Right lung (tissue), 10 donors: ENCODE data around the gene GJB2. TPM values are rescaled to one million over a fixed set of nuclear protein-coding genes. Genes with fewer than 3 reads are reported as not detected.
A peak's percentile ranks its signal among the peaks of the same experiment; 100 is the strongest.

ENCODE experiments used
- DNase-seq, 2 donors: peaks; one replicate each; pipeline ENCODE4 v3.0.0-alpha.2; 2013
- long read RNA-seq, 8 donors: transcript quantifications; one replicate each; lab custom pipeline, GENCODE V29; 2026
- polyA plus RNA-seq, 5 donors: library from polyadenylated mRNA; unstranded; fragments of 120-200 nt; gene quantifications; one replicate each; pipeline versions ENCODE4 v1.2.1 to v1.2.3, GENCODE V29; 2013; ENCODE audit warnings: inconsistent platforms in 1 of 5, low replicate concordance in 1 of 5; ENCODE audit not compliant: insufficient read length in 5 of 5, insufficient read depth in 1 of 5

GJB2 gene
- under 1 TPM; 0.31 to 0.80 (median 0.63) TPM for polyA plus RNA-seq
- long read RNA-seq, donor 1, partial matches to known transcripts, result 0 of 1 reads
- long read RNA-seq, donor 1, other reads (novel, unspliced or antisense), result 0 of 1 reads
- long read RNA-seq, donor 2, partial matches to known transcripts, result 0 of 1 reads
- long read RNA-seq, donor 2, other reads (novel, unspliced or antisense), result 0 of 1 reads
- long read RNA-seq, donor 3, result 0 reads
- long read RNA-seq, donor 4, result 0 reads
- long read RNA-seq, donor 5, result 0 reads
- long read RNA-seq, donor 6, result 0 reads
- long read RNA-seq, donor 7, result 0 reads
- long read RNA-seq, donor 8, result 0 reads

DNA sequence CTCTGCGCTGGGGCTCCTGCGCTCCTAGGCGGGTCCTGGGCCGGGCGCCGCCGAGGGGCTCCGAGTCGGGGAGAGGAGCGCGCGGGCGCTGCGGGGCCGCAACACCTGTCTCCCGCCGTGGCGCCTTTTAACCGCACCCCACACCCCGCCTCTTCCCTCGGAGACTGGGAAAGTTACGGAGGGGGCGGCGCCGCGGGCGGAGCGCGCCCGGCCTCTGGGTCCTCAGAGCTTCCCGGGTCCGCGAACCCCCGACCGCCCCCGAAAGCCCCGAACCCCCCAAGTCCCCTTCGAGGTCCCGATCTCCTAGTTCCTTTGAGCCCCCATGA, at the start of gene GJB2:
GJB2 (minus strand) TSS at position 103 of the 326 bp plus-strand sequence. CDS start 3,357 bp downstream, outside the sequence.
- no peak for DNase-seq

DNA sequence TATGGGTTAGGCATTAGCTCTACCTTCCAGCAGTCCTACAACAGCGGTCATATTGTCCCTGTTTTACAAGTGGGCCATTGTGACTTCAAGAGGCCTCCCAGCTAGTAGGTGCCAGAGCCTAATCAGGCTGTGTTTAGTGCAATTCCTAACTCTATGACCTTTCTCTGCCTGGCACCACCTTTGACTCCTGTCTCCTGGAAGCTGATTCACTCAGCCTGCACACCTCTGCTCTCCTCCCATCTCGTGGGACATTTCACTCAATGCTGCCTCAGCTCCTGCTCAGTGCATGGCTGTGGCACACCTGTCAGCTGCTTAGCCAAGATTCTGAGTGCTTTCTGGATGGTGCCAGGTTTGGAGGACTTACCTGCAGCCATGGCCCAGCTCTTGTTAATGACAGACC, 48.9 kb upstream of the GJB2 start:
- no peak for DNase-seq

DNA sequence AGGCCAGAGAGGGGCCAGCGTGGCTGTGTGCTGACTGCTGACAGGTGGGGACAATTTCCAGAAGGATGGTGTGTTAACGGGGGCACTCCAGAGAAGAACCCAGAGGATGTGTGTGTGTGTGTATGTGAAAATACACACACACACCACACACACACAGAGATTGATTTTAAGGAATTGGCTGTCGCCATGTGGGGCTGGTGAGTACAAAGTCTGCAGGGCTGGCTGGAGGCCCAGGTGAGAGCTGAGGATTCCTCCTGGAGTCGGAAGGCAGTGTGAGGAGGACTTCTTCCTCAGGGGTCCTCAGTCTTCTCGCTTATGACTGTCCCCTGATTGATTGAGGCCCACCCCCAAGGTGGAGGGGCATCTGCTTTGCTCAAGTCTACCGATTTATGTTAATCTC, 47.0 kb upstream of the GJB2 start:
- no peak for DNase-seq

DNA sequence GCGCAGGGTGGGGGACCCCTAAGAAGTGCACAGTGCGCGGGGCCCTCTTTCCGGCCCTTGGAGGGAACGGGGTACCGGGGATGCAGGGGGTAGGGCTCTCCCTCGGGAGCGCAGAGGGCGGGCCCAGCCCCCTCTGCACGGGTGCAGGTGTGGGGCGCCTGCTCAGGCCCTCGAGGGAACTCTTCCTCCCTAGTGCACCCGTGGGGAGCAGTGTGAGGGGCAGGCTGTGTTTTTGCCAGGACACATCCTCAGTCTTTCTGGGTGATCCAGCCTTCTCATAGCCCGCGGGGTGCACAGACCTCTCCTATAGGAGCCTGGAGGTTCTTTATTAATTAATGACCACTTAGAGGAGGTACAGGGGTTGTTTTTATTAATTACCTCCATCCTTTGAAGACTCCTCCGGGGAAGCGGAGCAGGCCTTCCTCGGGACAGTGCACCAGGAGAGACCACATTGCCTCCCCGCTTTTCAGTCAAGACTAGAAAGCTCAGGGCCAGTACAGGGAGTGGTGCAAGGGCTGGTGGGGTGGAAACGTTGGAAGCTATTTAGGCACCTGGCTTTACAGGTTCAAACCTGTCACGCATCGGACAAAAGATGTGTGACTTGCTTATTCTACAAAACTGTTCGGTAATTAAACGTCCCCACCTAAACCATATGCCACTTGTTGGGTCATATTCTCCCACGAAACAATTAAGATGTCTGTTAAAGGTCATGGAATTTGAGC, 40.0 kb upstream of the GJB2 start:
- no peak for DNase-seq

DNA sequence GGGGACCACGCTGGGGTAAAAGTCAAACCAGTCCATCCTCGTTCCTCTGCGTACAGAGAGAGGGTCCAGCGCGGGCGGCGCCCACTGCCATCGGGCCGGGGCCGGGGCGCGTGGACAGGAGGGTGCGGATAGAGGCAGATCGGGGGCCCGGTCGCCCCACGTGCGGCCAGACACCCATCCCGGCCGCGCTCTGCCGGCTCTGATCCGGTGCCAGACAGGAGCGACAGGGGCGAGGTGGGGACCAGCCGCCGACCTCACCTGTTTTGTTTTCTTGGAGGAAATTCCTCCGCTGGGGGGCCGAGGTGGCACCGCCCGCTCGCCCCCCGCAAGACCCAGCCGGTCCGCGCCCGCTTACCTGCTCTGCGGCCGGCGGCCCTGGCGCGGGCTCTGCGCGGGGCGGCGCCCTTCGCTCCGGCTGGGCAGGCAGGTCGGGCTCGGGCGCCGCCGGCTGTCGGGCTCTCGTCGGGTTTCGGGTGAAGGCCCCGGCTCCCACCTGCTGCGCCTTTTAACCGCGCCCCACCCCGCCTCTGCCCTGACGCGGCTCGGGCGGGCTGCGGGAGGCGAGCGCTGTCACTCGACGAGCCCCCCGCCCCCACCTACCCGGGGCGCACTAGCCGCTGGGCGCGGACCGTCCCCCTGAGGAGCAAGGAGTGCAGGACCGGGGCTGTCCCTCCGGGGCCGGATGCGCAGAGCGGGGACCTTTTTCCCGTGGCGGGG, 39.3 kb upstream of the GJB2 start, which contains the start of gene GJB6:
GJB6 (minus strand) TSS at position 481 of the 717 bp plus-strand sequence. CDS start 8,839 bp downstream, outside the sequence.
- DNase-seq, result peak in 1 of 2 donors; percentile 6

DNA sequence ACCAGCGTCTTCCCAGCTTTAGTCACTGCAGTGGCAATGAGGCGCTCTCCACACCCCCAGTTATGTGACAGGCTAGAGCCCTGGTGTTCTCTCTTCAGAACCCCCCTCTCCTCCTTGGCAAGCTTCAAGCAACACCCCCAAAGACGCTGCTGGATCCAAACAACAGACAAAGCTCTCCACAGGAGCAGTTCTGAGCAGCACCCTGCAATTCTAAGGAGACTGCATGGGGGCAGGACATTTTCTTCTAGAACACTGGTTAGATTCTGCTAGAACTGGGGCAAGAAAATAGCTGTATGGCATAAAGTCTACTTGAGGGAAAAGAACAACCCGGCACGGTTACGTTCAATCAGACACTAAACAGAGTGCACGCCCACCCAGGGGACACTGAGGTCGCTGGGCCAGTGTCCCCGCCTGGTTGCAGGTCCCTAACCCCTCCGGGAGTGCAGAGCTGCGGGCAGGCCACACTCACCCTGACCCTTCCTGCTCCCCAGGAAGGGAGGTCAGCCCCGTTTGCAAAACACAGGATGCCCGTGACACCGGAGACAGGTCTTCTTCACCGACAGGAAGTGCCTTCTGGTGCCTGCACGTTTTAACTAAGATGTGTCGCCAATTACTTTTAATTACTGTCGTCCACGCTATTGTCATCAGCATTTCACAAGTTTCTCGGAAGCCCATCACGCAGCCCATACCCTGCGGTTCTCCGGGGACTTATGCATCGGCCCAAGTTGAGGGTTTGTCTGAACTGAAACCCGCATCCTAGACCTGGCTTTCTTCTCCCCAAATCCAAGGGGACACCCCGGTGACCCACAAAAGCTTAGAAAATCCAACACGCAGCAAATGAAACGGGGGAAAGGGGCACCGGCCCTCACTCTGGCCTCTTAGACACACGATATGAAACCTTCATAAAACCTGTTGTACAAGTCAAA, 38.4 kb upstream of the GJB2 start:
- DNase-seq, result no peak

DNA sequence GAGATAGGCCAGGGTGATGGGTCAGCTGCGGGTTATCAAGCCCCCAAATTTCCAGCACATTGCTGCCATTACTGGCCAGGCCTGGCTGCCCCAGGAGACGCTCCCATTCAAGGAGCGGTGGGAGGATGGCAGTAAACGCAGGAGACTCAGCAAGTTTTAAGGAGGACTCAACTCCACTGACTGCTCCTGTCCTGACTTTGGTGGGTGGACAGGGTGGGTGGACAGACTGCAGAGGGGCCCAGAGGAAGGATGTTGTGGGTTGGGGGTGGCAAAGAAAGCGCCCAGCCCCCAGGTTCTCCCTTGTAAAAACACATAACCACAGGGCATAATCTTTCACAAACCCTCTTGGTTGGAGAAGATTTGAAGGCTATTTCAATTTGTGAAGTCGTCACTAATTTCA, 35.0 kb upstream of the GJB2 start:
- no peak for DNase-seq

DNA sequence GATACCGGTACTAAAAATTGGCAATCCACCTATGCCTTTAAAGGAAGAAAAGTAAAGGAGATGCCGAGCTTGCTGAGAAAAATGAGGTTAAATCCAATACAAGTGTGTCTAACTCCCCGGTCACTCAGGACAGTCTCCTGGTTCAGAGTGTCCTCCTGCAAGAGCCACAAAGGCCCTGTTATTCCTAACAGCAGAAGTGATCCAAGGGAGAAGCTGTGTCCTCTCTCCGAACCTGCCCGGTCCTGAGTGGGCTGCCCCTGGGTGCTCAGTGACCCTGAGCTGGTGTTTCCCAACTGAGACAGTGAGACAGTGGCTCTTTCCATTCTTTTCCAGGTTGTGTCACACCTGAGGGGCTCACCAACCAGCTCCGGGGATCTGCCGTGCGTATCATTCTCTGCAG, 34.5 kb upstream of the GJB2 start:
- no peak for DNase-seq

DNA sequence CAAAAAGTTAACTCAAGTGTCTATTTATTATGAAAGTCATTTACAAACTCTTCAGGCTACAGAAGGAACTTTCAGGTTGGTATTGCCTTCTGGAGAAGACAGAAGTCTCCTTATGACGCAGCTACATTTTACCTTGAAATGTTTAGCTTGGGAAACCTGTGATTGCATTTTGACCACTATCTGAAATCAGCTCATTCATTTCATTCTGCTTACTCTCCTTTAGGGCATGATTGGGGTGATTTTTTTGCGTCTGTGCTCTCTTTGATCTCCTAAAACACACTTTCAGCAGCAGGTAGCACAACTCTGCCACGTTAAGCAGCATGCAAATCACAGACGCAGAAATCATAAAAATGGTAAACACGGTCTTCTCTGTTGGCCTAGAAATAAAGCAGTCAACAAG, 29.8 kb upstream of the GJB2 start:
- no peak for DNase-seq

DNA sequence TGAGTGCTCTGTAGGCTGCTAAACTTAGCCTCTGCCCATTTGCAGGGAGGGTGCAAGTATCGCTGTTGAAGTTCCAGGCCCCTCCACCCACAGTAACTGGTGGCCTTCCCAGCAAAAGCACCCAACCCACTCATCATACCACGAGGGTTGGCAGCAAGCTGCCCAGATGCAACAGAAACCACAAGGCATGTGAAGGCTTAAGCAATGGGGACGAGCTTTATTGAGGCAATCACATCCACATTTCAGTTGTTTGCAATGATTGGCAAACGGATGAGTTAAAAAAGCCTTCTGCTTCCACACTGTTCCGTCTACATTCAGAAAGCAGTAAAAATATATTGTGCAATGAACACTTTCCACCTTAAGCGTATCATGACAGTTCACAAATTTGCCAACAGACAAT, 29.0 kb upstream of the GJB2 start:
- no peak for DNase-seq

DNA sequence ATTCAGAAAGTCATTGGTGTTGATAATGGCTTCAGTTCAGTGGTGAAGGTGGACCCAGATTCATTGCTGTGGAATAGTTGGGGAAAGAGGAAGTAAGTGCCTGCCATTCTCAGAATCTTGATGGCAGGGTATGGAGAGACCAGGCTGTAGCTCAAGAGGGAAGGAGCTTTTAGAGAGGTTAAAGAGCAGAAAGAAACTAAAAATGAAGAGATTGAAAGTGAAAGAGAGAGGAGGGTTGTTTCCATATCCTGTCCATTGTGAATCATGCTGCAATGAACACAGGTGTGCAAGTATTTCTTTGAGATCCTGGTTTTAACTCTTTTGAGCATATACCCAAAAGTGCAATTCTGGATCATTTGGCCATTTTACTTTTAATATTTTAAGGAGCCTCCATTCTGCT, 26.8 kb upstream of the GJB2 start:
- DNase-seq, result no peak

DNA sequence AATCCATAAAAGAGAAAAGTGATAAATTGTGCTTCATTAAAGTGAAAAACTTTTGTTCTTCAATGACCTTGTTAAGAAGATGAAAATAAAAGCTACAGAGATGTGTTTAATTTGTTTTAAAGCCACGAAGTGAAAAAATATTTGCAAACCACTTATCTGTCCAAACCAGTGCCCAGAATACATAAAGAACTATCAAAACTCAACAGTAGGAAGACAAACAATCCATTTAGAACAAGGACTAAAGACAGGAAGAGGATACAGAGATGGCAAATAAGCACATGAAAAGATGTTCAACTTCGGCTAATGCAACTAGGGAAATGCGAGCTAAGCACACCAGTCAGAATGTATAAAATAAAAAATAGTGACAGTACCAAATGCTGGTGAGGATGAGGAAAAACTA, 24.4 kb upstream of the GJB2 start:
- no peak for DNase-seq

DNA sequence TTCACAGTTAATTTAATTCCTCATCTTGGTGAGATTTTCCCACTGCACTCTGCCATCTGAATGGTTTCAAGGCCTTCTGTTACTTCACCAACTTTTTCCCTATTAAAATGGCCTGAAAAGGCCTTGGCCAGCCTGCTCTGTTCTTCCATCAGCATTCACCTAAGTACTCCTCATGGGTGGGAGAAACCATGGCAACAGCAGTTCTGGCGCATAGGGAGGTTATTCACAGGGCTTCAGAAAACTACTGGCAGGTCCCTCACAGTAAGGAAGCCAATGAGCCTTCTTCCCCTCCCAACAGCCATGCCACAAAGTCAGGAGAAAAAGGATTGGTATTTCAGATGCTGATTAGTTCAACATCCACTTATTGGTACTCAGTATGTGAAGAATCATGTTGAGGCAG, 17.2 kb upstream of the GJB2 start:
- DNase-seq, result no peak

DNA sequence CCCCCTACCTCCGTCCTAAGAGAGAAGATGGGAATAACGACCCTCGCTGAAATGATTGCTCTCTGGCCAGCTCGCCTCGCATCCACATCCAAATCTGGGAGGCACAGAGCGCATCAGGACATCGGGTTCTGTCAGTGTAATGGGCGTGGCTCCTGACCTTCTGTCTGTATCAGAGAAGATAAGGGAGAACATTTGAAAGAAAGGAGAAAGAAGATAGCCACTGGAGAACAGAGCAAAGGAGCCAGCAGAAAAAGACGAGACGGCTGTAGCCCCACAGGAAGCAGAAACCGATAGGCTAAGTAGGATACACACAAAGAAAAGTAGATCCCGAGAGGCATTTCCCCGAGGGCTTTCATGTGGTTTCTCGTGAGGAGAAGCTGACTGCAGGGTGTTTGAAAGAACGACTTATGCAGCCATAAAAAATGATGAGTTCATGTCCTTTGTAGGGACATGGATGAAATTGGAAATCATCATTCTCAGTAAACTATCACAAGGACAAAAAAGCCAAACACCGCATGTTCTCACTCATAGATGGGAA, 14.0 kb upstream of the GJB2 start:
- DNase-seq, result no peak

DNA sequence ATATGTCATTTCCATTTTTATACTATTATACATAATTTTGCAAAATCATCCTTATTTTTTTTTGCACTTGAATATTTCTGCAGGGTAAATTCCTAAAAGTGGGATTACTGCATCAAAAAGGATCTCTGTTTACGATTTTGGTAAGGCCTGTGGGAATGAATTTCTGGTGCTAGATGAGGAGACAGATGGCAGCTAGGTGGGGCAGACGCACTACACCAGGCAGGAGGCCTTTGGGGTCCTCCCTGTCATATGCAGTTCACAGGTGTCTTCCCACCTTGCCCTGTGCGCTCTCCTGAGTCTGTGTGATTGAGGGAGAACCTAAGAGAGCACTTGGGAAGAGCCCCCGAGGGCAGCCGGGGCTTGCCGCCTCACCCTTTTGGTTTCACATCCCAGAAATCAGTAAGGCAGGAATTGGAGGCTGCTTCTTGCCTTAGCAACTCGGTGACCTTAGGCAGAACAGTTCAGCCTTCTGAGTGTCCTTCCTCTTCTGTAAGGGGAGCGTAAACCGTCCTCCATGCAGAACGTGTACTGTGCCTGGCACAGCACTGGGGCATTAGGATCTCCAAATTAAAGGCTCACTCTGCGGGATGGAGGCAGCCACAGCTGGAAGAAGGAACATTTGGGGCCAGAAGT, 13.4 kb upstream of the GJB2 start:
- no peak for DNase-seq

DNA sequence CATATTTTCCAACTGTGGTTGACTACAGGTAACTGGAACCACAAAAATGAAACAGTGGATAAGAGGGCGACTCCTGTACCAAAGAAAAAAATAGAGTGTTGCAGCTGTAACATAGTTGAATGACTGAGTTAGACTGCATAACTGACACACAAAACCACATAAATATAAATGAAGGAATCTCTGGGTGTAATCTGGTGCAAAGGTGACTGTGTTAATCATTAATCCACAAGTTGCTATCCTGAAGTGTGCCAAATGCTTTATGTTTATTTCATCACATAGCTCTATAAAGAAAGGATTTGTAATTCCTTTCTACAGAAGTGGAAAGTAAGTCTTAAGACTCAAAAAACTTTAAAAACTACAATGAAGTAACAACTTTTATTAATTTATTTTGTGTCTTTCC, 6.0 kb upstream of the GJB2 start:
- DNase-seq, result no peak

DNA sequence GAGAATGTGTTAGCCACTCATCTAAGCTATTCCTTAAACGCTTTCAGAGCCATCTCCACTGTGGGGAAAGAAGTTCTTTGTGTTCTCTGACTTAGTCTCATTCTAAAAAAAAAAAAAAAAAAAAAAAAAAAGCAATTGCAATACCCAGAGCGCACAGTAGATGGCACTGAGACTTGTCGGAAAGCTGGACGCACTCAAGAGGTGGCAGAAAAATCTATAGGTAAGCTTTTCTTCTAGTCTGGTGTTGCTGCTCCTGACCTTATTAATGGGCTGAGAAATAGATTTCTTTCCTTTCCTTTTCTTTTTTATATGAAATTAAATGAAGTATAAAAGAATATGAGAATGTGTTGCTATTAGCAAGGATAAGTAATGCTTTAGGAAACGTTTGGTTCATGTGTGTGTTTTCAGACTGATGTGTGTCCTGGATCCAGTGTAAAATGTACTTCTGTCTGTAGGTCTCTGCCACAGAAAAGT, 4.7 kb upstream of the GJB2 start:
- DNase-seq, result no peak

DNA sequence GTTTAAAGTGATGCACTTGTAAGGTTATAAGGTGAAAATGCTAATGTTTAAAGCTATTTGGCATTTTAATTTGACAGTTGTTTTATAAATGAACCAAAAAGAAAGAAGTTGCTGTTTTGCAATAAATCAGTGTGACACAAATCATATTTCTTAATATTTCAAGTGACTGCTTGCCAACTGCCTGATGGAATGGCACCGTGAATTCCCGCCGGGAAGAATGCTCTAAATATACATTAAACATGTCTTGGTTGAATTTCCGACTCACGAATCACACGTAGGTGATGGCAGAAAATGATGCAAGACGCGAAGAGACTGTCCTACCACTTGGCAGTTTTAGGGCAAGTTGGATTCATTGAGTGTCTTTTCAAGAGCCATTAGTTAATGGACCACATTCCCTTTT, 3.1 kb upstream of the GJB2 start:
- DNase-seq, result no peak

DNA sequence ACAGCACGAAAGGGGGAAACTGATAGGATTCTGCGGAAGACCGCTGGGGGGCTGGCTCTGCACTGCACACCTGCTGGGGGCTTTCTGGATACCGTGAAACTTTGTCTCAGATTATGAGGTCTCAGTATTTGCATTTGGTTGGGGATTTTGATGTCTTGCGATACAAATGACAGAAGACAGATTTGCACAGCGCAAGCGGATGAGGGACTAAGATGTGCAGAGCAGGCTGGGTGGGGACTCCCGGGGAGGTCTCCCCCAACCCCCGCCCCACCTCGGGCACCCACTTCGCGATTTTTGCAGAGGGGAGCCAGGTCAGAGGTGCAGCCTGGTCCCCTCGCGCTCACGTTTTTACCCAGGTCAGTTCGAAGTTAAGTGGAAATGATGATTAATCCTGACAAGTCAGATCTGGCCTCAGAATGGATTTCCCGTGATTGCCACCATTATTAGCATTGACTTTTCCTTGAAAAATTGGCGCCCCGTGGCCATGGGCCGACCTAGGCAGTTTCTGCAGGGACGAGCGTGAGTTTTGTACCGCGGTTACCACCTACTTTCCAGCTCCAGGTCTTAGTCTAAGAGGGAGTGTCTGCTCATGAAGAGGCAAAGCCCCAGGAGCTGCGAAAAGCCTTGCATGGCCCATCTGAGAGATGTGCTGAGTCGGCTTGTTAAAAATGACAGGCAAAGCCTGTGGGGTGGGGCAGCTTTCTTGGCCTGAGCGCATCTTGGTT, 1.3 kb upstream of the GJB2 start:
- DNase-seq, result no peak
